NT2/D1 (cell line): Measurements from ENCODE around the gene VPS72.

Experiments used
- YY1 ChIP-seq: IDR thresholded peaks from 2 replicates; pipeline ENCODE4 v1.6.1; 2011; ENCODE audit not compliant: insufficient read length, insufficient read depth
- ZNF274 ChIP-seq: IDR thresholded peaks from 2 replicates; pipeline ENCODE4 v1.6.1; 2011; ENCODE audit warnings: mild to moderate bottlenecking, low read depth, low read length

- no peak for TF ChIP-seq ZNF274
- no peak for TF ChIP-seq YY1
Measured at GRCh38 chr1:151193304-151193703, 3.3 kb upstream of the VPS72 start.
